Right lobe of liver (tissue), 6 donors: ENCODE measurements around the gene TMC8. TPM values are rescaled to one million over a fixed set of nuclear protein-coding genes. Genes with fewer than 3 reads are reported as not detected.

Experiments used
- ATAC-seq, 4 donors: fragments of 200-7000 bp; cut with Tn5 transposase; one replicate each; pipeline ENCODE4 v1.9.1; 2020; ENCODE audit warnings: mild to moderate bottlenecking in 4 of 4, moderate library complexity in 4 of 4
- DNase-seq, 3 donors: peaks; one replicate each; pipeline ENCODE4 v3.0.0-alpha.2; 2020
- H3K27ac ChIP-seq, 3 donors: fragments of 200-600 bp; one replicate each; pipeline ENCODE4 v1.8.0; 2022
- H3K27me3 ChIP-seq, 2 donors: fragments of 200-600 bp; one replicate each; pipeline ENCODE4 v1.8.0; 2022
- H3K36me3 ChIP-seq, 4 donors: fragments of 200-600 bp; sonication (generic) in 1 of 4; one replicate each; pipeline versions ENCODE4 v1.5.1 to v1.8.0; 2017 to 2022; ENCODE audit warnings: control low read depth in 1 of 4
- H3K4me1 ChIP-seq, 4 donors: fragments of 200-600 bp; sonication (generic) in 1 of 4; one replicate each; pipeline versions ENCODE4 v1.5.1 to v1.8.0; 2017 to 2022; ENCODE audit warnings: control low read depth in 1 of 4
- H3K4me3 ChIP-seq, 3 donors: fragments of 200-600 bp; one replicate each; pipeline ENCODE4 v1.8.0; 2022
- H3K9me3 ChIP-seq, 4 donors: fragments of 200-600 bp; sonication (generic) in 1 of 4; one replicate each; pipeline versions ENCODE4 v1.5.1 to v1.8.0; 2017 to 2022; ENCODE audit warnings: control low read depth in 1 of 4
- POLR2A ChIP-seq: fragments of 450-650 bp; IDR thresholded peaks from one replicate; pipeline ENCODE4 v1.6.1; 2017; ENCODE audit warnings: antibody characterized with exemption, mild to moderate bottlenecking
- WGBS: methylation state at CpG from one replicate; pipeline ENCODE4 v1.1.6; 2018; ENCODE audit warnings: low coverage, low lambda C conversion rate; ENCODE audit not compliant: insufficient coverage; ENCODE audit errors: missing lambda C conversion rate; 5-methylcytosine and 5-hydroxymethylcytosine counted together
- intact Hi-C, 2 donors: fragments of 100-400 bp; cut with DNase I; formaldehyde crosslinking; loops; one replicate each; pipeline versions ENCODE4 v1.11.2 to v1.14.1; 2022
- total RNA-seq, 6 experiments: library from RNA; depleted of rRNA in 2 of 6; stranded (reverse); fragments of >200 nt in 2 of 6; fragmentation: NEBNext Ultra II Directional in 3 of 6; extraction: Animal tissue kit (Norgen Biotek cat#: 25700) in 3 of 6; gene quantifications; one replicate each; pipeline versions ENCODE4 v1.1.0 to v1.2.4, GENCODE V29; 2016 to 2023
- TF ChIP-seq, protein P1 (sequence below), 4 donors: fragments of 200-600 bp in 3 of 4; fragments of 450-650 bp in 1 of 4; IDR thresholded peaks; one replicate each; pipeline versions ENCODE4 v1.5.1 to v1.8.0; 2016 to 2022; ENCODE audit warnings: antibody characterized with exemption in 4 of 4, mild to moderate bottlenecking in 2 of 4
- donor health status: DM: no; HTN: yes; CAD: no.
- donor health status: DM: no; HTN: no; CAD: no.
- donor health status: DM: no; HTN: no; CAD: no.
- donor health status: DM: no; HTN: yes; CAD: no.
- donor health status: DM: no; HTN: yes; CAD: no.

Gene TMC8
- total RNA-seq, 6 experiments from 2014 or later, result 2.4 to 7.2 (median 4.8) TPM

DNA sequence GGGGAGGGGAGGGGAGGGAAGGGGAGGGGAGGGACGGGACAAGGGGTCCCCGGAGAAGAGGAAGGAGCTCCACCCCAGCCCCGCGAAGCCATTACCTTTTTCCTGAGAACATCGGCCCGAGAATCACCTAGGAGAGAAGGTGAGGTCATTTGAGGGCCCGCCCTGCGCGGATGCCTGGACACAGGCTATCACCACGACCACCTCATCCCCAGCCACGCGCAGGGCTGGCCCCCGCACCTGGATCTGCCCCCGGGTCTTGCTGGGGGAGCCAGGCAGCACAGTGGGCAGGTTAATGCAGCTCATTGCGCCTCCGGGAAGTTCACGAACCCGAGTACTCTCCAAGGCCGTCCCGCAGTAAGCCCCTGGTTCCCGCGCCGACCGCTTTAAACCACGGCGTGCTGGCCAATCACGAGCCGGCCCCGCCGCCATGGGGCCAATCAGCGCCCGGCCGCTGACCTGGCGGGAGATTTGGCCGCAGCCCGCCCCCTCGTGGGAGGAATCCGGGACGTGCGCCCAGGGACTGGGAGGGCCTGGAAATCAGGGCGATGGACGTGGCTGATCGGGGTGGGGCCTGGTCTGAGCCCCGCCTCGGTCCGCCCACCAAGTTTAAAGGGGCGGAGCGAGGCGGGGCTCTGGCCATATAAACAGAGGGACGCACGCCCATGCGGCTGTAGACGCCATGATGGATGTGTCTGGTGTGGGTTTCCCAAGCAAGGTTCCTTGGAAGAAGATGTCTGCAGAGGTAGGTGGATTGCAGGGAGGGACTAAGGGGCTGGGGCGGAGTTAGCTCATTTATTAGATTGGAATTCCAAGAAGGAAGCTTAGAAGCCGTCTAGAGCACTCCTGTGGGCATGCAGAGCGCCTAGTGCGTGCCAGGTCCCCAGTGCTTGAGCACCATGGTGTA, 56.4 kb downstream of the TMC8 start, which contains the start of the genes AFMID and TK1:
Gene AFMID, plus strand, starts transcription at position 671 of the 904 bp plus-strand sequence. Its CDS starts 9 bp downstream, at position 680.
Gene TK1, minus strand, starts transcription at position 361 of the 904 bp plus-strand sequence. Its CDS starts 58 bp downstream, at position 303.
- no peaks in the 10 kb centered on the region for H3K27me3 ChIP-seq
- 4% methylated on average over 15 of the region's 57 CpGs for whole genome bisulfite sequencing
- peaks cover 0 to 13% (median 6%) of the 10 kb centered on the region in 4 donors for H3K36me3 ChIP-seq
- intact Hi-C loops, result no loop called here
- ATAC-seq, result peak; percentile 83 to 93 (median 86)
- DNase-seq, result peak; percentile 98 to 99 (median 99)
- H3K27ac ChIP-seq, result peak within 1 kb of the TSS; percentile 12 to 71 (median 22)
- H3K4me3 ChIP-seq, result peak within 1 kb of the TSS; percentile 71 to 98 (median 72)
- TF ChIP-seq POLR2A, result peak; percentile 85
- TF ChIP-seq, protein P1, sequence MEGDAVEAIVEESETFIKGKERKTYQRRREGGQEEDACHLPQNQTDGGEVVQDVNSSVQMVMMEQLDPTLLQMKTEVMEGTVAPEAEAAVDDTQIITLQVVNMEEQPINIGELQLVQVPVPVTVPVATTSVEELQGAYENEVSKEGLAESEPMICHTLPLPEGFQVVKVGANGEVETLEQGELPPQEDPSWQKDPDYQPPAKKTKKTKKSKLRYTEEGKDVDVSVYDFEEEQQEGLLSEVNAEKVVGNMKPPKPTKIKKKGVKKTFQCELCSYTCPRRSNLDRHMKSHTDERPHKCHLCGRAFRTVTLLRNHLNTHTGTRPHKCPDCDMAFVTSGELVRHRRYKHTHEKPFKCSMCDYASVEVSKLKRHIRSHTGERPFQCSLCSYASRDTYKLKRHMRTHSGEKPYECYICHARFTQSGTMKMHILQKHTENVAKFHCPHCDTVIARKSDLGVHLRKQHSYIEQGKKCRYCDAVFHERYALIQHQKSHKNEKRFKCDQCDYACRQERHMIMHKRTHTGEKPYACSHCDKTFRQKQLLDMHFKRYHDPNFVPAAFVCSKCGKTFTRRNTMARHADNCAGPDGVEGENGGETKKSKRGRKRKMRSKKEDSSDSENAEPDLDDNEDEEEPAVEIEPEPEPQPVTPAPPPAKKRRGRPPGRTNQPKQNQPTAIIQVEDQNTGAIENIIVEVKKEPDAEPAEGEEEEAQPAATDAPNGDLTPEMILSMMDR (IDR thresholded peaks at IDR 0.05), result peak; percentile 81 to 90 (median 87)
- H3K4me1 ChIP-seq, result peaks cover 0 to 56% (median 22%) of the 10 kb centered on the region in 4 donors
- no peaks in the 10 kb centered on the region for H3K9me3 ChIP-seq

Other genes with a start within 250 kb of the TMC8 start
- 10 to 100 TPM in 1 of 6 experiments, 1 to 10 TPM in 5; 1.9 to 10.6 (median 7.7) TPM for gene TNRC6C, start 172.1 kb upstream of the TMC8 start, total RNA-seq
- gene TMC6, start 2.0 kb upstream of the TMC8 start, total RNA-seq, result 10 to 100 TPM; 10.9 to 24.7 (median 15.7) TPM
- gene C17orf99, start 15.6 kb downstream of the TMC8 start, total RNA-seq, result not detected
- 10 to 100 TPM; 43.3 to 55.8 (median 50.4) TPM for gene SYNGR2, start 37.8 kb downstream of the TMC8 start, total RNA-seq
- 1 to 10 TPM; 2.1 to 8.3 (median 4.7) TPM for gene TK1, start 56.3 kb downstream of the TMC8 start, total RNA-seq
- gene AFMID, start 56.6 kb downstream of the TMC8 start, total RNA-seq, result 100 to 1,000 TPM in 5 of 6 experiments, 10 to 100 TPM in 1; 96.6 to 156 (median 142) TPM
- 1 to 10 TPM in 4 of 6 experiments, under 1 TPM in 2; 0.57 to 2.0 (median 1.4) TPM for gene BIRC5, start 83.5 kb downstream of the TMC8 start, total RNA-seq
- not detected for gene TMEM235, start 100.9 kb downstream of the TMC8 start, total RNA-seq
- 10 to 100 TPM in 4 of 6 experiments, 1 to 10 TPM in 2; 1.2 to 87.3 (median 24.1) TPM for gene SOCS3, start 229.3 kb downstream of the TMC8 start, total RNA-seq
- gene PGS1, start 247.9 kb downstream of the TMC8 start, total RNA-seq, result 10 to 100 TPM in 5 of 6 experiments, 1 to 10 TPM in 1; 8.8 to 17.5 (median 13.4) TPM